K562 (cell line): ENCODE data around the gene CERS5.

Source experiments
- CTCF ChIP-seq, 3 experiments: IDR thresholded peaks in 2 of 3; conservative IDR thresholded peaks in 1 of 3; 2 replicates each; pipeline ENCODE4 v1.5.1; 2011 to 2012; ENCODE audit warnings: low read length in 3 of 3, mild to moderate bottlenecking in 3 of 3, control low read depth in 2 of 3, improper control_type of control experiment in 1 of 3, inconsistent platforms in 1 of 3, low read depth in 1 of 3, mixed read lengths in 1 of 3, moderate library complexity in 1 of 3; ENCODE audit not compliant: insufficient read depth in 2 of 3
- ETS2 ChIP-seq: IDR thresholded peaks from 2 replicates; pipeline ENCODE4 v1.6.1; 2016; ENCODE audit warnings: borderline replicate concordance, missing genetic modification characterization, mild to moderate bottlenecking, moderate library complexity, missing compliant biosample characterization; ENCODE audit not compliant: poor library complexity, severe bottlenecking
- HNRNPH1 ChIP-seq: fragments of 200-400 bp; formaldehyde crosslinking; optimal IDR thresholded peaks from 2 replicates; pipeline ENCODE3; 2017; ENCODE audit warnings: low read depth, mild to moderate bottlenecking, low read length, moderate library complexity
- MAX ChIP-seq: sonication (generic); formaldehyde crosslinking; IDR thresholded peaks from 2 replicates; pipeline ENCODE4 v1.9.0; 2022; ENCODE audit warnings: mild to moderate bottlenecking, missing genetic modification reagents
- MAZ ChIP-seq, 2 experiments: fragments of 450-650 bp in 1 of 2; sonication (generic) in 1 of 2; formaldehyde crosslinking; IDR thresholded peaks in 1 of 2; conservative IDR thresholded peaks in 1 of 2; 2 replicates each; pipeline versions ENCODE4 v1.4.0 to v1.5.0; 2020; ENCODE audit warnings: mild to moderate bottlenecking in 1 of 2, missing genetic modification reagents in 1 of 2
- POLR2B ChIP-seq: fragments of 450-650 bp; IDR thresholded peaks from 2 replicates; pipeline ENCODE4 v1.6.1; 2018; ENCODE audit warnings: low read depth; ENCODE audit not compliant: partially characterized antibody
- RCOR1 ChIP-seq, 2 experiments: IDR thresholded peaks; 2 replicates each; pipeline ENCODE4 v1.6.1; 2012; ENCODE audit warnings: low read depth in 2 of 2, low read length in 2 of 2, borderline replicate concordance in 1 of 2, improper control_type of control experiment in 1 of 2
- RNF2 ChIP-seq: sonication (generic); IDR thresholded peaks from 2 replicates; pipeline ENCODE4 v1.6.1; 2016
- ZNF408 ChIP-seq: fragments of 250-450 bp; sonication (Bioruptor Pico); IDR thresholded peaks from 2 replicates; pipeline ENCODE4 v1.4.0; 2020; ENCODE audit warnings: low read depth, mild to moderate bottlenecking, moderate library complexity
- TF ChIP-seq, protein P1 (sequence below): sonication (generic); formaldehyde crosslinking; IDR thresholded peaks from 2 replicates; pipeline ENCODE4 v1.5.0; 2020; ENCODE audit warnings: missing genetic modification reagents
- TF ChIP-seq, protein P2 (sequence below): fragments of 450-650 bp; IDR thresholded peaks from 2 replicates; pipeline ENCODE4 v1.6.1; 2017; ENCODE audit warnings: antibody characterized with exemption, mild to moderate bottlenecking

- TF ChIP-seq RNF2, result no peak
- TF ChIP-seq POLR2B, result no peak
- no peak for TF ChIP-seq CTCF (IDR thresholded peaks at IDR 0.05 in 2 of 3, conservative IDR thresholded peaks at IDR 0.05 in 1 of 3; ENCODE audit: insufficient read depth in 2 of 3, low read depth in 1 of 3, low read length in 3 of 3)
- no peak for TF ChIP-seq RCOR1 (IDR thresholded peaks at IDR 0.05; ENCODE audit: borderline replicate concordance in 1 of 2, low read depth in 2 of 2, low read length in 2 of 2)
- no peak for TF ChIP-seq ETS2 (tag)
- TF ChIP-seq MAZ (CRISPR knock-in tag; conservative IDR thresholded peaks at IDR 0.05 in 1 of 2, IDR thresholded peaks at IDR 0.05 in 1 of 2), result no peak
- TF ChIP-seq, protein P1, sequence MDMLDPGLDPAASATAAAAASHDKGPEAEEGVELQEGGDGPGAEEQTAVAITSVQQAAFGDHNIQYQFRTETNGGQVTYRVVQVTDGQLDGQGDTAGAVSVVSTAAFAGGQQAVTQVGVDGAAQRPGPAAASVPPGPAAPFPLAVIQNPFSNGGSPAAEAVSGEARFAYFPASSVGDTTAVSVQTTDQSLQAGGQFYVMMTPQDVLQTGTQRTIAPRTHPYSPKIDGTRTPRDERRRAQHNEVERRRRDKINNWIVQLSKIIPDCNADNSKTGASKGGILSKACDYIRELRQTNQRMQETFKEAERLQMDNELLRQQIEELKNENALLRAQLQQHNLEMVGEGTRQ, result no peak
- no peak for TF ChIP-seq ZNF408 (CRISPR knock-in tag)
- TF ChIP-seq, protein P2, sequence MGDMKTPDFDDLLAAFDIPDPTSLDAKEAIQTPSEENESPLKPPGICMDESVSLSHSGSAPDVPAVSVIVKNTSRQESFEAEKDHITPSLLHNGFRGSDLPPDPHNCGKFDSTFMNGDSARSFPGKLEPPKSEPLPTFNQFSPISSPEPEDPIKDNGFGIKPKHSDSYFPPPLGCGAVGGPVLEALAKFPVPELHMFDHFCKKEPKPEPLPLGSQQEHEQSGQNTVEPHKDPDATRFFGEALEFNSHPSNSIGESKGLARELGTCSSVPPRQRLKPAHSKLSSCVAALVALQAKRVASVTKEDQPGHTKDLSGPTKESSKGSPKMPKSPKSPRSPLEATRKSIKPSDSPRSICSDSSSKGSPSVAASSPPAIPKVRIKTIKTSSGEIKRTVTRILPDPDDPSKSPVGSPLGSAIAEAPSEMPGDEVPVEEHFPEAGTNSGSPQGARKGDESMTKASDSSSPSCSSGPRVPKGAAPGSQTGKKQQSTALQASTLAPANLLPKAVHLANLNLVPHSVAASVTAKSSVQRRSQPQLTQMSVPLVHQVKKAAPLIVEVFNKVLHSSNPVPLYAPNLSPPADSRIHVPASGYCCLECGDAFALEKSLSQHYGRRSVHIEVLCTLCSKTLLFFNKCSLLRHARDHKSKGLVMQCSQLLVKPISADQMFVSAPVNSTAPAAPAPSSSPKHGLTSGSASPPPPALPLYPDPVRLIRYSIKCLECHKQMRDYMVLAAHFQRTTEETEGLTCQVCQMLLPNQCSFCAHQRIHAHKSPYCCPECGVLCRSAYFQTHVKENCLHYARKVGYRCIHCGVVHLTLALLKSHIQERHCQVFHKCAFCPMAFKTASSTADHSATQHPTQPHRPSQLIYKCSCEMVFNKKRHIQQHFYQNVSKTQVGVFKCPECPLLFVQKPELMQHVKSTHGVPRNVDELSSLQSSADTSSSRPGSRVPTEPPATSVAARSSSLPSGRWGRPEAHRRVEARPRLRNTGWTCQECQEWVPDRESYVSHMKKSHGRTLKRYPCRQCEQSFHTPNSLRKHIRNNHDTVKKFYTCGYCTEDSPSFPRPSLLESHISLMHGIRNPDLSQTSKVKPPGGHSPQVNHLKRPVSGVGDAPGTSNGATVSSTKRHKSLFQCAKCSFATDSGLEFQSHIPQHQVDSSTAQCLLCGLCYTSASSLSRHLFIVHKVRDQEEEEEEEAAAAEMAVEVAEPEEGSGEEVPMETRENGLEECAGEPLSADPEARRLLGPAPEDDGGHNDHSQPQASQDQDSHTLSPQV, result no peak
- no peak for TF ChIP-seq MAX (CRISPR knock-in tag)
- no peak for TF ChIP-seq HNRNPH1
Measured at GRCh38 chr12:50087151-50087550, 80.0 kb downstream of the CERS5 start.
